Stimulated activated effector memory CD8-positive, alpha-beta T cell treated with anti-CD3 and anti-CD28 coated beads, Interleukin-12 subunit alpha, Interleukin-12 subunit beta, amount 100 ng/mL, for 72 hours (primary cell): ENCODE measurements around the gene ATG13.

Experiments used
- ATAC-seq: fragments of 150-1000 bp; cut with Tn5 transposase; 2 replicates; pipeline ENCODE4 v1.10.0; 2021
- DNase-seq, 2 donors: peaks; one replicate each; pipeline ENCODE4 v3.0.0; 2021 to 2022; ENCODE audit warnings: low spot score in 2 of 2
- H3K27ac Mint-ChIP-seq: one replicate; pipeline ENCODE4 v1.8.0; 2022; ENCODE audit warnings: mild to moderate bottlenecking, mixed read lengths
- H3K36me3 Mint-ChIP-seq: one replicate; pipeline ENCODE4 v1.8.0; 2022; ENCODE audit warnings: mild to moderate bottlenecking, mixed read lengths
- H3K4me1 Mint-ChIP-seq: one replicate; pipeline ENCODE4 v1.8.0; 2022; ENCODE audit warnings: mixed read lengths
- H3K4me3 Mint-ChIP-seq: one replicate; pipeline ENCODE4 v1.8.0; 2022; ENCODE audit warnings: mild to moderate bottlenecking, mixed read lengths
- H3K9me3 Mint-ChIP-seq: one replicate; pipeline ENCODE4 v1.8.0; 2022; ENCODE audit warnings: mixed read lengths

ATG13 gene

GRCh38 chr11:46599340-46600193 lies 17.8 kb upstream of the ATG13 start:
- peaks cover 12% of the 10 kb centered on the region for H3K4me1 Mint-ChIP-seq
- ATAC-seq (no peak), DNase-seq (no peak)
- peak overlapping the region; percentile 4 for H3K27ac Mint-ChIP-seq
- no peaks in the 10 kb centered on the region for H3K9me3 Mint-ChIP-seq
- H3K36me3 Mint-ChIP-seq = no peaks in the 10 kb centered on the region
- no peak overlapping the region for H3K4me3 Mint-ChIP-seq

GRCh38 chr11:46600194-46600960 lies 17.0 kb upstream of the ATG13 start:
- Mint-ChIP-seq H3K9me3 (no peaks in the 10 kb centered on the region), H3K36me3 (no peaks in the 10 kb centered on the region), H3K27ac (peak overlapping the region; percentile 26), H3K4me3 (no peak overlapping the region), H3K4me1 (peaks cover 12% of the 10 kb centered on the region)
- ATAC-seq = no peak
- no peak for DNase-seq

GRCh38 chr11:46601129-46601528 lies 16.2 kb upstream of the ATG13 start:
- Mint-ChIP-seq H3K4me1 (peaks cover 12% of the 10 kb centered on the region), H3K27ac (peak overlapping the region; percentile 26), H3K36me3 (no peaks in the 10 kb centered on the region), H3K9me3 (no peaks in the 10 kb centered on the region), H3K4me3 (no peak overlapping the region)
- ATAC-seq (no peak), DNase-seq (no peak)

- DNase-seq (no peak), ATAC-seq (no peak)
- Mint-ChIP-seq H3K4me3 (no peak overlapping the region), H3K36me3 (no peaks in the 10 kb centered on the region), H3K27ac (no peak overlapping the region), H3K9me3 (no peaks in the 10 kb centered on the region), H3K4me1 (no peaks in the 10 kb centered on the region)
Measured at GRCh38 chr11:46603704-46604308, 13.5 kb upstream of the ATG13 start.

- no peak for ATAC-seq
- H3K4me1 Mint-ChIP-seq = no peaks in the 10 kb centered on the region
- H3K36me3 Mint-ChIP-seq = no peaks in the 10 kb centered on the region
- no peak overlapping the region for H3K27ac Mint-ChIP-seq
- H3K9me3 Mint-ChIP-seq = no peaks in the 10 kb centered on the region
- no peak for DNase-seq
- H3K4me3 Mint-ChIP-seq = no peak overlapping the region
Measured at GRCh38 chr11:46604796-46605195, 12.6 kb upstream of the ATG13 start.

GRCh38 chr11:46607516-46607915 lies 9.8 kb upstream of the ATG13 start:
- no peaks in the 10 kb centered on the region for H3K4me1 Mint-ChIP-seq
- H3K27ac Mint-ChIP-seq = peak overlapping the region; percentile 7

GRCh38 chr11:46609386-46609785 lies 8.0 kb upstream of the ATG13 start:
- H3K4me3 Mint-ChIP-seq = no peak overlapping the region
- H3K27ac Mint-ChIP-seq = no peak overlapping the region
- ATAC-seq (no peak), DNase-seq (no peak)
- no peaks in the 10 kb centered on the region for H3K36me3 Mint-ChIP-seq
- no peaks in the 10 kb centered on the region for H3K4me1 Mint-ChIP-seq
- no peaks in the 10 kb centered on the region for H3K9me3 Mint-ChIP-seq

More at GRCh38 chr11:46607516-46607915, 9.8 kb upstream of the ATG13 start:
- Mint-ChIP-seq H3K36me3 (no peaks in the 10 kb centered on the region), H3K9me3 (no peaks in the 10 kb centered on the region), H3K4me3 (no peak overlapping the region)
- DNase-seq (no peak), ATAC-seq (no peak)

GRCh38 chr11:46611526-46612304 lies 5.6 kb upstream of the ATG13 start:
- H3K4me3 Mint-ChIP-seq = no peak overlapping the region
- no peaks in the 10 kb centered on the region for H3K9me3 Mint-ChIP-seq
- peaks cover 15% of the 10 kb centered on the region for H3K4me1 Mint-ChIP-seq
- DNase-seq (no peak), ATAC-seq (peak; percentile 6)
- H3K27ac Mint-ChIP-seq = no peak overlapping the region
- peaks cover 5% of the 10 kb centered on the region for H3K36me3 Mint-ChIP-seq

GRCh38 chr11:46612326-46612725 lies 5.0 kb upstream of the ATG13 start:
- peaks cover 19% of the 10 kb centered on the region for H3K4me1 Mint-ChIP-seq

GRCh38 chr11:46615756-46616155 lies 1.6 kb upstream of the ATG13 start:
- no peak for ATAC-seq
- Mint-ChIP-seq H3K36me3 (peaks cover 27% of the 10 kb centered on the region), H3K27ac (peak overlapping the region; percentile 45), H3K9me3 (no peaks in the 10 kb centered on the region), H3K4me1 (peaks cover 35% of the 10 kb centered on the region), H3K4me3 (peak overlapping the region; percentile 92)
- DNase-seq = no peak

More at GRCh38 chr11:46612326-46612725, 5.0 kb upstream of the ATG13 start:
- Mint-ChIP-seq H3K9me3 (no peaks in the 10 kb centered on the region), H3K4me3 (no peak overlapping the region), H3K36me3 (peaks cover 11% of the 10 kb centered on the region), H3K27ac (no peak overlapping the region)
- ATAC-seq (no peak), DNase-seq (no peak)

- Mint-ChIP-seq H3K27ac (peak overlapping the region; percentile 100), H3K9me3 (no peaks in the 10 kb centered on the region), H3K36me3 (peaks cover 36% of the 10 kb centered on the region), H3K4me3 (peak overlapping the region; percentile 92), H3K4me1 (peaks cover 42% of the 10 kb centered on the region)
- DNase-seq (no peak), ATAC-seq (peak; percentile 64)
Measured at GRCh38 chr11:46616551-46617133, 711 bp upstream of the ATG13 start.

GRCh38 chr11:46617972-46618314 lies 590 bp downstream of the ATG13 start:
- peaks cover 49% of the 10 kb centered on the region for H3K36me3 Mint-ChIP-seq
- no peak for ATAC-seq
- H3K4me1 Mint-ChIP-seq = peaks cover 48% of the 10 kb centered on the region
- peak overlapping the region; percentile 92 for H3K4me3 Mint-ChIP-seq
- no peak for DNase-seq
- peak overlapping the region; percentile 100 for H3K27ac Mint-ChIP-seq
- no peaks in the 10 kb centered on the region for H3K9me3 Mint-ChIP-seq

GRCh38 chr11:46618837-46619236 lies 1.5 kb downstream of the ATG13 start:
- H3K4me1 Mint-ChIP-seq = peaks cover 48% of the 10 kb centered on the region
- peak overlapping the region; percentile 100 for H3K27ac Mint-ChIP-seq
- peak overlapping the region; percentile 92 for H3K4me3 Mint-ChIP-seq
- ATAC-seq (no peak), DNase-seq (no peak)
- no peaks in the 10 kb centered on the region for H3K9me3 Mint-ChIP-seq
- H3K36me3 Mint-ChIP-seq = peaks cover 58% of the 10 kb centered on the region

- Mint-ChIP-seq H3K9me3 (no peaks in the 10 kb centered on the region), H3K4me1 (peaks cover 21% of the 10 kb centered on the region), H3K4me3 (no peak overlapping the region), H3K36me3 (peaks cover 92% of the 10 kb centered on the region), H3K27ac (no peak overlapping the region)
- DNase-seq (no peak), ATAC-seq (no peak)
Measured at GRCh38 chr11:46625406-46625805, 8.1 kb downstream of the ATG13 start.

GRCh38 chr11:46628961-46629360 lies 11.6 kb downstream of the ATG13 start:
- DNase-seq (no peak), ATAC-seq (no peak)
- Mint-ChIP-seq H3K4me3 (no peak overlapping the region), H3K4me1 (peaks cover 23% of the 10 kb centered on the region), H3K9me3 (no peaks in the 10 kb centered on the region), H3K27ac (no peak overlapping the region), H3K36me3 (peaks cover 87% of the 10 kb centered on the region)
